Skeletal muscle satellite cell (primary cell): ENCODE data around the gene TIGD6. TPM values are rescaled to one million over a fixed set of nuclear protein-coding genes. Genes with fewer than 3 reads are reported as not detected.
A peak's percentile ranks its signal among the peaks of the same experiment; 100 is the strongest.

Experiments used
- H3K27me3 ChIP-seq: 2 replicates; pipeline ENCODE4 v1.7.0; 2013; ENCODE audit warnings: low read length; ENCODE audit not compliant: control insufficient read depth, insufficient read depth
- H3K36me3 ChIP-seq: 2 replicates; pipeline ENCODE4 v1.7.0; 2013; ENCODE audit warnings: mild to moderate bottlenecking, control low read depth, low read length; ENCODE audit not compliant: insufficient read depth
- H3K4me1 ChIP-seq: 2 replicates; pipeline ENCODE4 v1.7.0; 2013; ENCODE audit warnings: low read length; ENCODE audit not compliant: control insufficient read depth, insufficient read depth
- H3K4me2 ChIP-seq: 2 replicates; pipeline ENCODE4 v1.7.0; 2013; ENCODE audit warnings: mild to moderate bottlenecking, low read length
- H3K4me3 ChIP-seq: 2 replicates; pipeline ENCODE4 v1.7.0; 2013; ENCODE audit warnings: low read length
- H3K9ac ChIP-seq: 2 replicates; pipeline ENCODE4 v1.7.0; 2013; ENCODE audit warnings: mild to moderate bottlenecking, low read depth, low read length, moderate library complexity
- H3K9me3 ChIP-seq: replicated peaks from 2 replicates; pipeline ENCODE4 v1.7.0; 2013; ENCODE audit warnings: mild to moderate bottlenecking, control low read depth, low read length
- total RNA-seq: library from RNA; depleted of rRNA; stranded (reverse); fragments of >200 nt; gene quantifications from 2 replicates; pipeline ENCODE4 v1.2.3, GENCODE V29; 2012; rRNA removed

Gene TIGD6
- total RNA-seq: 4.6 and 5.5 TPM in 2 replicates

DNA sequence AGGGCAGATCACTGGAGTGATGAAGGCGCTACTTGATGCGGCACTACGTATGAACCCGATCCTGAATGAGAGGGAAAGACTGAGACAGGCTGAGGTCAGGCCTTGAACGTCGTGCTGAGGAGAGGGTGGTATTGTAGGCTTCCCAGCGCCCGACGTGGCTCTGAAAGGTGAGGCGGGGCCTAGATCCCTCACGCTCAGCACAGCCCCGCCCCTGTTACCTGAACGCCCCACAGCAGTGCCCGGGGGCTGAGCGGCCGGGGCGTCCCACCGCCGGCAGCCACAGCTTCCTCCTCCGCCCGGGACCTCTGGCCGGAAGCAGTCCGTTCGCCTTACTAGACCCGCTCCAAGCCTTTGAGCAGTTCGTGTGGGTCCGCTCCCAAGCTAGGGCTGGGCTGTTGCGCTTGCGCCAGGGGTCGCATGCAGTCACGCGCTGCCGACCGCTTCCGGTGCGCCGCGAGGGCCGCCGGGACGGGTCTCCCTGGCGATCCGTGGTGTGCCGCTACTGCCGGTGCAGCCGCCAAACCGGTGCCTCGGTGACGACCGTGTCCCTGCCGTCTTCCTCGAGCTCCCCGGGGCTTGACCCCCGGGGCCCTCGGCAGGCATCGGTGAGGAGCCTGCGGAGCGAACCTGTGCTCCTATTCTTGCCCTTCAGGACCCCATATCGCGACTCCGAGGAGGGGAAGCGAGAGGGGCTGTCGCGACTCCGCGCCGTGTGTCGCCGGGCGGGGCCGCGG is at the start of gene TIGD6, which contains the start of gene HMGXB3:
TSS of gene TIGD6 (minus strand) at position 399 of the 734 bp plus-strand sequence. CDS start 4,306 bp downstream, outside the sequence.
TSS of gene HMGXB3 (plus strand) at position 484 of the 734 bp plus-strand sequence. CDS start 4,114 bp downstream, outside the sequence.
- peaks cover 22% of the 10 kb centered on the region for H3K4me1 ChIP-seq

GRCh38 chr5:150046031-150046430 is 45.6 kb upstream of the TIGD6 start:
- no peak overlapping the region for H3K4me3 ChIP-seq
- H3K4me2 ChIP-seq: no peak overlapping the region
- H3K4me1 ChIP-seq: peaks cover 31% of the 10 kb centered on the region
- no peak overlapping the region for H3K9ac ChIP-seq
- H3K27me3 ChIP-seq: no peaks in the 10 kb centered on the region
- H3K9me3 ChIP-seq: no peaks in the 10 kb centered on the region
- H3K36me3 ChIP-seq: peaks cover 84% of the 10 kb centered on the region

More for the DNA sequence above, at the start of gene TIGD6, which contains the start of gene HMGXB3:
- H3K36me3 ChIP-seq: peaks cover 10% of the 10 kb centered on the region
- no peaks in the 10 kb centered on the region for H3K27me3 ChIP-seq
- peak within 1 kb of the TSS; percentile 80 for H3K4me2 ChIP-seq
- H3K9ac ChIP-seq: peak within 1 kb of the TSS; percentile 100
- no peaks in the 10 kb centered on the region for H3K9me3 ChIP-seq
- peak within 1 kb of the TSS; percentile 80 for H3K4me3 ChIP-seq

- Histone ChIP-seq H3K36me3 (peaks cover 84% of the 10 kb centered on the region), H3K4me2 (no peak overlapping the region)
Observed at GRCh38 chr5:150045549-150045948, 45.1 kb upstream of the TIGD6 start.

GRCh38 chr5:150044712-150045111 is 44.3 kb upstream of the TIGD6 start:
- H3K4me1 ChIP-seq: peaks cover 20% of the 10 kb centered on the region
- H3K4me3 ChIP-seq: no peak overlapping the region
- H3K9me3 ChIP-seq: no peaks in the 10 kb centered on the region
- no peaks in the 10 kb centered on the region for H3K27me3 ChIP-seq
- H3K36me3 ChIP-seq: peaks cover 82% of the 10 kb centered on the region
- peak overlapping the region; percentile 65 for H3K4me2 ChIP-seq
- H3K9ac ChIP-seq: no peak overlapping the region

More at GRCh38 chr5:150045549-150045948, 45.1 kb upstream of the TIGD6 start:
- Histone ChIP-seq H3K9ac (no peak overlapping the region), H3K9me3 (no peaks in the 10 kb centered on the region), H3K27me3 (no peaks in the 10 kb centered on the region), H3K4me1 (peaks cover 28% of the 10 kb centered on the region), H3K4me3 (no peak overlapping the region)

DNA sequence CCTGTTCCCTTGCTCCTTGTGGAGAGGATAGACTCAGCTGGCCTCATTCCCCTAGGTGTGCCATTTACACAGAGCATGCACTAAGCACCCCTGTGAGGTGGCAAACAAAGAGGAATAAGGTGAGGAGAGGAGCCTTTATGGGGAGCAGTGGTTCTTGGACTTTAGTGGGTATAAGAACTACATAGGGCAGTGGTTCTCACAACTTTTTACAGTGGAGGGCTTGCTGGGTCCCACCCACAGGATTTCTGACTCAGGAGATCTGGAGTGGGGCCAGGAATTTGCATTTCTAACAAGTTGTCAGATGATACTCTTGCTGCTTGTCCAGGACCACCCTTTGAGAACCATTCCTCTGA is 43.9 kb upstream of the TIGD6 start:
- peak overlapping the region; percentile 20 for H3K4me3 ChIP-seq
- peak overlapping the region; percentile 24 for H3K9ac ChIP-seq
- peak overlapping the region; percentile 65 for H3K4me2 ChIP-seq
- peaks cover 81% of the 10 kb centered on the region for H3K36me3 ChIP-seq
- H3K9me3 ChIP-seq: no peaks in the 10 kb centered on the region
- peaks cover 17% of the 10 kb centered on the region for H3K4me1 ChIP-seq
- H3K27me3 ChIP-seq: no peaks in the 10 kb centered on the region

DNA sequence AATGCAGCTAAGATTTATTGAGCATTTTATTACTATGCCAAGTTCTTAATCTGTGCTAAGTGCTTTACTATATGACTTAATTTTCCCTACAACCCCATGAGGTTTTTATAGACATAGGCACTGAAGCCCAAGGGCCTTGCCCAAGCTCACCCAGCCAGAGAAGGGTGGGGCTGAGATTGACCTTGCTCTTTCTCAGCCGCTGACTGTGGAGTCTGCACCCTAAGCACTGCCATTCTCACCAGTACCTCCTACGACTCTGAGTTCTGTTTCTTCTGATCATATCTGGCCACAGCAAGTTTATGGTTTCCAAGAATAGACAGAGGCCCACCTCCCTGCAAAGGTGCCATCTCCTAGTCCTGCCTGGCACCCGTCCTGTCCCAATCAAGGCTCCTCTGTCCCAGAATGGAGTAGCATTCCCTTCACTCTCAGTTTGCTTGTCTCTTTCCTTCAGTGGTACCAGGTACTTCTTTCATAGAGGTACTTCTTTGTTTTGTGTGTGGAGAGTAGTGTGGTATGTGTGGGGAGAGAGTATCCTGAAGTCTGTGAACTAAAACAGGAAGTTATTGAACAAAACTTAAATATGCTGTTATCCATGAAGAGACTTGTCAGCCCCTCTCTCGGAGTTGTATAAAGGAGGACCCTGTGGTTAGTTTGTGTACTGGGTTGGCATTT is 43.3 kb upstream of the TIGD6 start:
- H3K4me1 ChIP-seq: peaks cover 17% of the 10 kb centered on the region
- peak overlapping the region; percentile 65 for H3K4me2 ChIP-seq
- no peaks in the 10 kb centered on the region for H3K9me3 ChIP-seq
- peak overlapping the region; percentile 20 for H3K4me3 ChIP-seq
- peak overlapping the region; percentile 24 for H3K9ac ChIP-seq
- peaks cover 80% of the 10 kb centered on the region for H3K36me3 ChIP-seq
- H3K27me3 ChIP-seq: no peaks in the 10 kb centered on the region

DNA sequence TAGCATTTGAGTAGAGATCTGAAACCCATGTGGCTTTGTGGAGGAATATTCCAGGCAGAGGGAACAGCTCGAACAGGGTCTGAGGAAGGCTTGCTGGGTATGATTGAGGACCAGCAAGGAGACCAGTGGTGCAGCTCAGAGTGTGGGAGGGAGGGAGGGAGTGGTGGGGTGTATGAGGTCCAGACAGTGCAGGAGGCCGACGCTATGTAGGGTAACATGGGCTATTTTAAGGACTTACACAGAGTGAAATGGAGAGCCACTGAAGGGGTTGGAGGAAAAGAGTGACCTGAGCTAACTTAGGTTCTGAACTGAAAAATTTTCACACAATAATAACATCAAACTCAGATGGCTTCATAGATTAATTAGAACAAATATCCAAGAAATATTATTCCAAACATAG is 42.0 kb upstream of the TIGD6 start:
- Histone ChIP-seq H3K9ac (no peak overlapping the region), H3K27me3 (no peaks in the 10 kb centered on the region), H3K9me3 (no peaks in the 10 kb centered on the region), H3K4me1 (peaks cover 17% of the 10 kb centered on the region), H3K4me3 (no peak overlapping the region), H3K36me3 (peaks cover 79% of the 10 kb centered on the region), H3K4me2 (no peak overlapping the region)

DNA sequence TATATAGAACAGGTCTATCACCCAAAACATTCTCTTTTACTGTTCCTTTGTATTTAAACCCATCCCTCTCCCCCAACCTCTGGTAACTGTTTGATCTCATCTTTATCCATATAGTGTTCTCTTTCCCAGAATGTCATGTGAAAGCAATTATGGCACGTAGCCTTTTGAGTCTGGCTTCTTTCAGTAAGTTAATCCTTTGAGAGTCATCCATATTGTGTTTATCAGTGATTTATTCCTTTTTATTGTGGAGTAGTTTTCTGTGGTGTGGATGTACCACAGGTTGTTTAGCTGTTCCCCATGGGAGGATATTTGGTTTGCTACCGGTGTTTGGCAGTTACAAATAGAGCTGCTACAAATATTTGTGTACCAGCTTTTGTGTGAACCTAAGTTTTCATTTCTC is 38.1 kb upstream of the TIGD6 start:
- Histone ChIP-seq H3K27me3 (no peaks in the 10 kb centered on the region), H3K9ac (no peak overlapping the region)

DNA sequence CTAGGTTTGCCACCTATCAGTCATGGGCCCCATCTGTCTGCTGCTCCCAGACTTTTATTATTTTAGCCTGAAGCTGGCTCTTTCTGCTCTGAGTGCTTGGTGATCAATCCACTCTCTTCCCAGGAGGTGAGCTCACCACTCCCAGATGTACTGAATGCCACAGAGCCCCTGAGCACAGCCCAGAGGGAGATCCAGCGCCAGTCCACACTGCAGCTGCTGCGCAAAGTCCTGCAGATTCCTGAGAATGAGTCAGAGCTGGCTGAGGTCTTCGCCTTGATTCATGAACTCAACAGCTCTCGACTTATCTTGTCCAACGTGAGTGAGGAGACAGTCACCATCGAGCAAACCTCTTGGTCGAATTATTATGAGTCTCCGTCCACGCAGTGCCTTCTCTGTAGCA is 36.1 kb upstream of the TIGD6 start:
- Histone ChIP-seq H3K4me2 (peak overlapping the region; percentile 37), H3K9ac (peak overlapping the region; percentile 30), H3K4me1 (peaks cover 32% of the 10 kb centered on the region), H3K36me3 (peaks cover 88% of the 10 kb centered on the region), H3K4me3 (no peak overlapping the region), H3K9me3 (no peaks in the 10 kb centered on the region), H3K27me3 (no peaks in the 10 kb centered on the region)

More for the DNA sequence above, 38.1 kb upstream of the TIGD6 start:
- Histone ChIP-seq H3K36me3 (peaks cover 83% of the 10 kb centered on the region), H3K4me1 (peaks cover 36% of the 10 kb centered on the region), H3K4me3 (no peak overlapping the region), H3K4me2 (no peak overlapping the region), H3K9me3 (no peaks in the 10 kb centered on the region)

- Histone ChIP-seq H3K4me2 (no peak overlapping the region), H3K9me3 (no peaks in the 10 kb centered on the region), H3K4me3 (no peak overlapping the region), H3K9ac (no peak overlapping the region), H3K4me1 (peaks cover 32% of the 10 kb centered on the region), H3K27me3 (no peaks in the 10 kb centered on the region), H3K36me3 (peaks cover 88% of the 10 kb centered on the region)
Observed at GRCh38 chr5:150035139-150035895, 34.9 kb upstream of the TIGD6 start.

- Histone ChIP-seq H3K9me3 (no peaks in the 10 kb centered on the region), H3K4me1 (peaks cover 32% of the 10 kb centered on the region), H3K4me3 (no peak overlapping the region), H3K9ac (no peak overlapping the region), H3K36me3 (peaks cover 89% of the 10 kb centered on the region), H3K27me3 (no peaks in the 10 kb centered on the region), H3K4me2 (no peak overlapping the region)
Observed at GRCh38 chr5:150034662-150035061, 34.2 kb upstream of the TIGD6 start.
